Left ventricle myocardium inferior (tissue), 1 donor: Measurements from ENCODE around the gene DDIT4L. TPM values are rescaled to one million over a fixed set of nuclear protein-coding genes. Genes with fewer than 3 reads are reported as not detected.

Source experiments
- DNase-seq: peaks from one replicate; pipeline ENCODE4 v3.0.0-alpha.2; 2020
- H3K27ac ChIP-seq: fragments of 200-600 bp; replicated peaks from 2 replicates; pipeline ENCODE4 v1.8.0; 2021
- H3K27me3 ChIP-seq: fragments of 200-600 bp; 2 replicates; pipeline ENCODE4 v1.8.0; 2021; ENCODE audit warnings: low read depth
- H3K36me3 ChIP-seq: fragments of 200-600 bp; 2 replicates; pipeline ENCODE4 v1.8.0; 2021
- H3K4me1 ChIP-seq: fragments of 200-600 bp; 2 replicates; pipeline ENCODE4 v1.8.0; 2021
- H3K4me3 ChIP-seq: fragments of 200-600 bp; 2 replicates; pipeline ENCODE4 v1.8.0; 2021; ENCODE audit warnings: mild to moderate bottlenecking, moderate library complexity
- H3K9me3 ChIP-seq: fragments of 200-600 bp; replicated peaks from 2 replicates; pipeline ENCODE4 v1.8.0; 2021
- CTCF ChIP-seq: fragments of 200-600 bp; IDR thresholded peaks from 2 replicates; pipeline ENCODE4 v1.8.0; 2021; ENCODE audit warnings: antibody characterized with exemption, mild to moderate bottlenecking, borderline replicate concordance
- intact Hi-C: fragments of 100-400 bp; cut with micrococcal nuclease; formaldehyde crosslinking; loops from one replicate; pipeline ENCODE4 v1.11.0; 2022
- total RNA-seq: library from RNA; stranded (reverse); fragmentation: NEBNext Ultra II Directional; extraction: Animal tissue kit (Norgen Biotek cat#: 25700); gene quantifications from one replicate; pipeline ENCODE4 v1.2.1, GENCODE V29; 2021
- donor health status: DM: no; HTN: yes; CAD: no; lungs with severe emphysema.

Gene DDIT4L
- total RNA-seq, 1 donor from 2014 or later, result 0.60 TPM

- no peak for DNase-seq
- no peaks in the 10 kb centered on the region for H3K36me3 ChIP-seq
- intact Hi-C loops, result no loop called here
- H3K4me3 ChIP-seq, result no peak overlapping the region
- TF ChIP-seq CTCF, result no peak
- peaks cover 18% of the 10 kb centered on the region for H3K4me1 ChIP-seq
- H3K9me3 ChIP-seq, result no peaks in the 10 kb centered on the region
- no peak overlapping the region for H3K27ac ChIP-seq
- peaks cover 37% of the 10 kb centered on the region for H3K27me3 ChIP-seq
Measured at GRCh38 chr4:100187781-100188180, 2.5 kb downstream of the DDIT4L start.

GRCh38 chr4:100184787-100185186 is 5.5 kb downstream of the DDIT4L start:
- no peaks in the 10 kb centered on the region for H3K36me3 ChIP-seq
- H3K27ac ChIP-seq, result no peak overlapping the region

DNA sequence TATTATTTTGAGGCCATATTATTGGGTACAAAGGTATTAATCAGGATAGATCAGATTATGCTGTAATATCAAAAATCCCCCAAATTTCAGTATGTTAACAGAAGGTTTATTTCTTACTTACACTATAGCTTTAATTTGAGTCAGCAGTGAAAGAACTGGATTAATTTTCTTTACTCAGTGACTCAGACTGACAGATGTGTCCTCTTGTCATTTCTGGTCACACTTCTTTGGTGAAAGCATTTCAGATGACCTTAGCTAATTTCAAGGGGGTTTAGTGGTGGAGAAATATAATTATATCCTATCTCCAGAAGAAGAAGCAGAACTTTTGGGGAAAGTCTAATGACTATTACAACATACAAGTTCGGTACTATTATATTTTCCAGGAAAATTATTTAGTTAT is 12.4 kb downstream of the DDIT4L start:
- TF ChIP-seq CTCF, result no peak
- Histone ChIP-seq H3K4me3 (no peak overlapping the region), H3K27ac (no peak overlapping the region), H3K9me3 (no peaks in the 10 kb centered on the region), H3K36me3 (no peaks in the 10 kb centered on the region), H3K27me3 (no peaks in the 10 kb centered on the region), H3K4me1 (no peaks in the 10 kb centered on the region)
- intact Hi-C loops, result no loop called here
- no peak for DNase-seq

More at GRCh38 chr4:100184787-100185186, 5.5 kb downstream of the DDIT4L start:
- intact Hi-C loops, result no loop called here
- TF ChIP-seq CTCF, result no peak
- peaks cover 5% of the 10 kb centered on the region for H3K4me1 ChIP-seq
- no peak for DNase-seq
- H3K4me3 ChIP-seq, result no peak overlapping the region
- H3K27me3 ChIP-seq, result peaks cover 29% of the 10 kb centered on the region
- H3K9me3 ChIP-seq, result no peaks in the 10 kb centered on the region

DNA sequence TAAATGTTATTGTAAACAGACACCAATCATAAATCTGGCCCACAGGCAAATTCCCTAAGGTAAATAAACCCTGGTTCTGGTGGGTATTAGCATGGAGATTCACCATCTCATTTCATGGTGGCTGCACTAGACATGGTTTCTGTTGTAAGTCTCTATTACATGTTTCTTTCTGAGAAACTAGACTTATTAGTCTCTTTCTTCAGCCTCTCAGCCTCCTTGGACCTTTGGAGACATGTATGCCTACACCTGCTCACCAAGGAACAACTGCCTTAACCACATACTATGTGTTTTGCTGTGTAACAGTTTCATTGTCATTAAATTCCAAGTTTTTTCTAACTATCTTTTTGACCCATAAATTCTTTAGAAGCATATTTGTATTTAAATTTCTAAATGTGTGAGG is 13.1 kb downstream of the DDIT4L start:
- no peak for TF ChIP-seq CTCF

DNA sequence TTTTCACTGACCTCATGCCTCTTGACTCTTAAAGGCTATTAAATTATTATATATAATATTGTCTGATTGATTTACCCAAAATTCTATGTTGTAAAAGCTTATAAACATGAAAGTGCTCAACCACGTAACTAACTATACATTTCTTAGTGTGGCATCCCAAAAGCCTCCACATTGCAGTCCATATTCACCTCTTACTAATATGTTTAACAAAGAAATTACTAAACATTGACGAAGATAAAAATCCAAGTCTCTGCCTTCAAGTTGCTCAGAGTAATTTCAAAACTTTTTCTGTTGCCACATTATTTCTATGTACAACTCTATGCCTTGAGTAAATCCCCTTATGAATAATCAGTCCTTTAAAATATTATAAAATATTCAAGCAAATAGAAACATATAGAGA is 14.4 kb downstream of the DDIT4L start:
- no peak overlapping the region for H3K27ac ChIP-seq
- intact Hi-C loops, result no loop called here
- H3K9me3 ChIP-seq, result no peaks in the 10 kb centered on the region
- H3K27me3 ChIP-seq, result no peaks in the 10 kb centered on the region
- no peaks in the 10 kb centered on the region for H3K36me3 ChIP-seq
- no peak for DNase-seq
- TF ChIP-seq CTCF, result no peak
- H3K4me1 ChIP-seq, result no peaks in the 10 kb centered on the region
- no peak overlapping the region for H3K4me3 ChIP-seq

More for the DNA sequence above, 13.1 kb downstream of the DDIT4L start:
- H3K27ac ChIP-seq, result no peak overlapping the region
- H3K4me1 ChIP-seq, result no peaks in the 10 kb centered on the region
- H3K27me3 ChIP-seq, result no peaks in the 10 kb centered on the region
- H3K36me3 ChIP-seq, result no peaks in the 10 kb centered on the region
- H3K9me3 ChIP-seq, result no peaks in the 10 kb centered on the region
- intact Hi-C loops, result no loop called here
- H3K4me3 ChIP-seq, result no peak overlapping the region
- DNase-seq, result no peak

DNA sequence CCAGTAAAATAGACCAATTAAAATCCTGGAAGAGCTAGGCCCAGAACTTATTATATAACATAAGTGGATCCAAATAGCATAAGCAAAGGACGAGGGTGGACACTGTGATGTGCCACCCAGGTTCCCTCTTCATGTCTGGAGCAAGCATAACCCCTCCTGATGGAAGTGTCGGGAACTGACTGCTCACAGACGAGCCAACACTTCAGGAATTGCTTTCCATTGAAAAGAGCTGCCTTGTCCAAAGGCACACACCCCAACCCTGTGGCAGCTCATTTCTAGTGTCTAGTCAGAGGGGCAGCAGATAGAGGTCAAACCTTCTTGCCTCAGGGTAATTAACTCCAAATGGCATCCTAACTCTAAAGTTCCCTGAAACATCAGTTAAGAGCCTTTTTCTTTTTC is 15.3 kb downstream of the DDIT4L start:
- intact Hi-C loops, result no loop called here
- no peak for TF ChIP-seq CTCF
- no peaks in the 10 kb centered on the region for H3K9me3 ChIP-seq
- no peak for DNase-seq
- H3K4me1 ChIP-seq, result no peaks in the 10 kb centered on the region
- no peak overlapping the region for H3K4me3 ChIP-seq
- no peaks in the 10 kb centered on the region for H3K27me3 ChIP-seq
- H3K27ac ChIP-seq, result no peak overlapping the region
- H3K36me3 ChIP-seq, result no peaks in the 10 kb centered on the region
